H9 (cell line): ENCODE results near the gene RYR3. TPM values are rescaled to one million over a fixed set of nuclear protein-coding genes. Genes with fewer than 3 reads are reported as not detected.

Source experiments
- DNase-seq: peaks from one replicate; pipeline ENCODE4 v3.0.0-alpha.2; 2017
- H2AFZ ChIP-seq: one replicate; pipeline ENCODE4 v1.6.1; 2013; ENCODE audit warnings: mild to moderate bottlenecking, low read length, control low read depth, moderate library complexity
- H2AK5ac ChIP-seq: 2 replicates; pipeline ENCODE4 v1.6.1; 2013; ENCODE audit warnings: low read length, control low read depth, mixed read lengths; ENCODE audit not compliant: insufficient read length
- H2BK120ac ChIP-seq: one replicate; pipeline ENCODE4 v1.6.1; 2013; ENCODE audit warnings: low read depth, mild to moderate bottlenecking, low read length, control low read depth, inconsistent platforms; ENCODE audit not compliant: poor library complexity, severe bottlenecking
- H2BK12ac ChIP-seq: 2 replicates; pipeline ENCODE4 v1.6.1; 2013; ENCODE audit warnings: low read length, control low read depth, mixed read lengths, low read depth; ENCODE audit not compliant: insufficient read length
- H2BK15ac ChIP-seq: 2 replicates; pipeline ENCODE4 v1.6.1; 2013; ENCODE audit warnings: low read depth, low read length, control low read depth
- H2BK20ac ChIP-seq: one replicate; pipeline ENCODE4 v1.6.1; 2013; ENCODE audit warnings: low read depth, mild to moderate bottlenecking, low read length, control low read depth, inconsistent platforms; ENCODE audit not compliant: poor library complexity, severe bottlenecking
- H2BK5ac ChIP-seq: 2 replicates; pipeline ENCODE4 v1.6.1; 2013; ENCODE audit warnings: low read length, control low read depth, mixed read lengths; ENCODE audit not compliant: insufficient read length
- H3K14ac ChIP-seq: 2 replicates; pipeline ENCODE4 v1.6.1; 2013; ENCODE audit warnings: low read length, control low read depth; ENCODE audit not compliant: insufficient read depth
- H3K18ac ChIP-seq: 2 replicates; pipeline ENCODE4 v1.6.1; 2013; ENCODE audit warnings: low read depth, mild to moderate bottlenecking, mixed read lengths, low read length, control low read depth; ENCODE audit not compliant: insufficient read length
- H3K23ac ChIP-seq: 2 replicates; pipeline ENCODE4 v1.6.1; 2013; ENCODE audit warnings: low read length, control low read depth, mixed read lengths, low read depth; ENCODE audit not compliant: insufficient read length
- H3K23me2 ChIP-seq: 2 replicates; pipeline ENCODE4 v1.6.1; 2013; ENCODE audit warnings: low read depth, mild to moderate bottlenecking, mixed read lengths, low read length, control low read depth; ENCODE audit not compliant: insufficient read length, poor library complexity, severe bottlenecking
- H3K27ac ChIP-seq: 2 replicates; pipeline ENCODE4 v1.5.1; 2013; ENCODE audit warnings: low read length, control low read depth, mixed read lengths, low read depth; ENCODE audit not compliant: insufficient read length
- H3K27me3 ChIP-seq: 2 replicates; pipeline ENCODE4 v1.6.1; 2013; ENCODE audit warnings: low read length, control low read depth, inconsistent platforms; ENCODE audit not compliant: insufficient read depth
- H3K4ac ChIP-seq: 2 replicates; pipeline ENCODE4 v1.6.1; 2013; ENCODE audit warnings: low read depth, mild to moderate bottlenecking, control low read depth, inconsistent platforms, low read length, moderate library complexity
- H3K4me1 ChIP-seq: 2 replicates; pipeline ENCODE4 v1.6.1; 2013; ENCODE audit warnings: low read length, control low read depth, inconsistent platforms; ENCODE audit not compliant: insufficient read depth
- H3K4me2 ChIP-seq: 2 replicates; pipeline ENCODE4 v1.6.1; 2013; ENCODE audit warnings: low read length, control low read depth, mixed read lengths; ENCODE audit not compliant: insufficient read length, insufficient read depth
- H3K56ac ChIP-seq: 2 replicates; pipeline ENCODE4 v1.6.1; 2013; ENCODE audit warnings: low read depth, mild to moderate bottlenecking, mixed read lengths, low read length, control low read depth; ENCODE audit not compliant: insufficient read length
- H3K79me1 ChIP-seq: 2 replicates; pipeline ENCODE4 v1.6.1; 2013; ENCODE audit warnings: low read depth, mild to moderate bottlenecking, moderate library complexity, low read length, control low read depth, inconsistent platforms; ENCODE audit not compliant: insufficient read depth, poor library complexity, severe bottlenecking
- H3K79me2 ChIP-seq: 2 replicates; pipeline ENCODE4 v1.6.1; 2013; ENCODE audit warnings: low read length, control low read depth, inconsistent platforms; ENCODE audit not compliant: insufficient read depth
- H3K9ac ChIP-seq: 2 replicates; pipeline ENCODE4 v1.6.1; 2013; ENCODE audit warnings: low read length, control low read depth, mixed read lengths; ENCODE audit not compliant: insufficient read length; ENCODE audit errors: extremely low read depth
- H3K9me3 ChIP-seq: one replicate; pipeline ENCODE4 v1.6.1; 2013; ENCODE audit warnings: low read depth, low read length, inconsistent platforms; ENCODE audit not compliant: control insufficient read depth
- H3T11ph ChIP-seq: one replicate; pipeline ENCODE4 v1.6.1; 2013; ENCODE audit warnings: mild to moderate bottlenecking, low read length, control low read depth, inconsistent platforms
- H4K20me1 ChIP-seq: one replicate; pipeline ENCODE4 v1.6.1; 2013; ENCODE audit not compliant: control insufficient read depth, insufficient read length, insufficient read depth
- H4K5ac ChIP-seq: 2 replicates; pipeline ENCODE4 v1.6.1; 2013; ENCODE audit warnings: low read depth, mild to moderate bottlenecking, mixed read lengths, low read length, control low read depth; ENCODE audit not compliant: insufficient read length
- H4K8ac ChIP-seq: replicated peaks from 2 replicates; pipeline ENCODE4 v1.6.1; 2013; ENCODE audit warnings: low read length, control low read depth, mixed read lengths, low read depth; ENCODE audit not compliant: insufficient read length
- H4K91ac ChIP-seq: 2 replicates; pipeline ENCODE4 v1.6.1; 2013; ENCODE audit warnings: low read depth, mild to moderate bottlenecking, moderate library complexity, mixed read lengths, low read length, control low read depth; ENCODE audit not compliant: insufficient read length
- H3K27ac Mint-ChIP-seq, 3 experiments: 2 replicates in 2 of 3; 3 replicates in 1 of 3; pipeline ENCODE4 v1.8.0; 2020 to 2021; ENCODE audit warnings: mixed read lengths in 3 of 3, mild to moderate bottlenecking in 1 of 3, moderate library complexity in 1 of 3
- H3K27me3 Mint-ChIP-seq: 2 replicates; pipeline ENCODE4 v1.8.0; 2021; ENCODE audit warnings: low read depth, mild to moderate bottlenecking, moderate library complexity, mixed read lengths
- H3K36me3 Mint-ChIP-seq, 3 experiments: 2 replicates in 2 of 3; 3 replicates in 1 of 3; pipeline ENCODE4 v1.8.0; 2020 to 2021; ENCODE audit warnings: low read depth in 3 of 3, mixed read lengths in 3 of 3; ENCODE audit not compliant: insufficient read depth in 1 of 3
- H3K4me1 Mint-ChIP-seq, 2 experiments: 2 replicates each; pipeline ENCODE4 v1.8.0; 2020; ENCODE audit warnings: mixed read lengths in 2 of 2
- H3K4me3 Mint-ChIP-seq, 2 experiments: 2 replicates in 1 of 2; 3 replicates in 1 of 2; pipeline ENCODE4 v1.8.0; 2020 to 2021; ENCODE audit warnings: mild to moderate bottlenecking in 2 of 2, mixed read lengths in 2 of 2, moderate library complexity in 1 of 2
- H3K9me3 Mint-ChIP-seq, 2 experiments: 2 replicates in 1 of 2; 3 replicates in 1 of 2; pipeline ENCODE4 v1.8.0; 2020; ENCODE audit warnings: mild to moderate bottlenecking in 2 of 2, mixed read lengths in 2 of 2, moderate library complexity in 1 of 2
- WGBS: extraction: QIAGEN DNeasy Blood & Tissue Kit; methylation state at CpG from one replicate; pipeline ENCODE4 v1.1.7; 2013; ENCODE audit warnings: missing lambda C conversion rate, low lambda C conversion rate, mixed read lengths; ENCODE audit not compliant: insufficient read length; ENCODE audit errors: extremely low coverage; 5-methylcytosine and 5-hydroxymethylcytosine counted together
- total RNA-seq: library from RNA; stranded (reverse); gene quantifications from 2 replicates; pipeline ENCODE4 v1.2.1, GENCODE V29; 2021
- TF ChIP-seq, protein P1 (sequence below): fragments of 200-600 bp; sonication (generic); conservative IDR thresholded peaks from 3 replicates; pipeline ENCODE4 v1.8.0; 2021; ENCODE audit warnings: antibody characterized with exemption, mild to moderate bottlenecking

The RYR3 gene
- total RNA-seq, 1 experiment from 2014 or later: 0.85 TPM

DNA sequence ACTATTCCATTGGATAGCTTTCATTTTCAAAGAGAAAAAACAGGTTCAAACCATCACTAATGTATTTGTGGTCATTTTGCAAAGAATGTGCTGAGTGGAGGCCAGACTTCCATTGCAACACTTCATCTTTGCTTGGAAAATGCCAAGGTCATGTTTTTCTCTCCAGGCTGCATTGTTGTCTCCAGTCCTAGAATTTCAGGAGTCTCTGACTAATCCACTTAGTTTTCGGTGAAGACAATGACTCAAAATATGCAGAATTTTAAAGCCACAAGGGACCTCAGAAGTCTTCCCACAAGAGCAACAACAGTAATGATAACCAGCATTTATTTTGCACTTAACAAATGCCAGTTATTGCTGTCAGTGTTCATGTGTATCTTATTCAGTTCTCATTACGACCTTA, 277.0 kb downstream of the RYR3 start:
- TF ChIP-seq, protein P1, sequence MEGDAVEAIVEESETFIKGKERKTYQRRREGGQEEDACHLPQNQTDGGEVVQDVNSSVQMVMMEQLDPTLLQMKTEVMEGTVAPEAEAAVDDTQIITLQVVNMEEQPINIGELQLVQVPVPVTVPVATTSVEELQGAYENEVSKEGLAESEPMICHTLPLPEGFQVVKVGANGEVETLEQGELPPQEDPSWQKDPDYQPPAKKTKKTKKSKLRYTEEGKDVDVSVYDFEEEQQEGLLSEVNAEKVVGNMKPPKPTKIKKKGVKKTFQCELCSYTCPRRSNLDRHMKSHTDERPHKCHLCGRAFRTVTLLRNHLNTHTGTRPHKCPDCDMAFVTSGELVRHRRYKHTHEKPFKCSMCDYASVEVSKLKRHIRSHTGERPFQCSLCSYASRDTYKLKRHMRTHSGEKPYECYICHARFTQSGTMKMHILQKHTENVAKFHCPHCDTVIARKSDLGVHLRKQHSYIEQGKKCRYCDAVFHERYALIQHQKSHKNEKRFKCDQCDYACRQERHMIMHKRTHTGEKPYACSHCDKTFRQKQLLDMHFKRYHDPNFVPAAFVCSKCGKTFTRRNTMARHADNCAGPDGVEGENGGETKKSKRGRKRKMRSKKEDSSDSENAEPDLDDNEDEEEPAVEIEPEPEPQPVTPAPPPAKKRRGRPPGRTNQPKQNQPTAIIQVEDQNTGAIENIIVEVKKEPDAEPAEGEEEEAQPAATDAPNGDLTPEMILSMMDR: no peak
- DNase-seq: no peak
- Histone ChIP-seq H2AFZ (no peak overlapping the region), H3K9ac (no peak overlapping the region), H2AK5ac (no peak overlapping the region), H3K27me3 (no peaks in the 10 kb centered on the region), H2BK15ac (no peak overlapping the region), H3K23ac (no peak overlapping the region), H3K4me1 (no peaks in the 10 kb centered on the region), H3T11ph (no peak overlapping the region), H2BK120ac (no peak overlapping the region), H2BK5ac (no peak overlapping the region), H4K8ac (no peak overlapping the region), H2BK20ac (no peak overlapping the region), H3K4ac (no peak overlapping the region), H3K14ac (no peak overlapping the region), H4K20me1 (no peaks in the 10 kb centered on the region), H3K79me2 (no peaks in the 10 kb centered on the region), H3K79me1 (no peaks in the 10 kb centered on the region), H4K5ac (no peak overlapping the region), H3K9me3 (no peaks in the 10 kb centered on the region), H3K56ac (no peak overlapping the region), H3K18ac (no peak overlapping the region), H3K23me2 (no peaks in the 10 kb centered on the region), H3K4me2 (no peak overlapping the region), H3K27ac (no peak overlapping the region), H4K91ac (no peak overlapping the region), H2BK12ac (no peak overlapping the region)
- peaks cover 0 to 2% of the 10 kb centered on the region in 2 experiments; a peak in 2 of 5 replicates for H3K9me3 Mint-ChIP-seq
- H3K4me1 Mint-ChIP-seq: peaks cover 31 to 33% of the 10 kb centered on the region in 2 experiments
- peaks cover 0 to 8% (median 0%) of the 10 kb centered on the region in 3 experiments; a peak in 1 of 7 replicates for H3K36me3 Mint-ChIP-seq
- no peaks in the 10 kb centered on the region for H3K27me3 Mint-ChIP-seq
- WGBS: no CpG with 5 or more reads among the region's 2 CpGs
- H3K27ac Mint-ChIP-seq: peak overlapping the region in 1 of 3 experiments; percentile 24; a peak in 1 of 7 replicates
- no peak overlapping the region for H3K4me3 Mint-ChIP-seq
